HEK293 (cell line): ENCODE data around the gene RYR2.

ENCODE experiments used
- CTCF ChIA-PET: fragments of 350-600 bp; formaldehyde crosslinking; extraction: SDS; loops from one replicate; lab custom pipeline; 2021; ENCODE audit warnings: antibody characterized with exemption; lab: Yijun Ruan, JAX
- POLR2A ChIA-PET: fragments of 300-600 bp; formaldehyde crosslinking; extraction: SDS; loops from one replicate; lab custom pipeline; 2020; ENCODE audit warnings: antibody characterized with exemption, inconsistent platforms; lab: Yijun Ruan, JAX
- H3K27ac ChIP-seq: fragments of 200-500 bp; sonication (Bioruptor generic); 2 replicates; pipeline ENCODE4 v1.5.1; 2014; ENCODE audit warnings: low read depth, low read length, control low read depth, inconsistent platforms; ENCODE audit errors: extremely low read depth
- H3K36me3 ChIP-seq, 2 experiments: fragments of 200-500 bp in 1 of 2; sonication (Bioruptor generic) in 1 of 2; 1 replicate in 1 of 2; 2 replicates in 1 of 2; pipeline ENCODE4 v1.5.1; 2014 to 2017; ENCODE audit warnings: inconsistent platforms in 2 of 2, low read length in 2 of 2; ENCODE audit not compliant: control insufficient read depth in 2 of 2, insufficient read depth in 1 of 2
- H3K4me1 ChIP-seq: fragments of 200-500 bp; sonication (Bioruptor generic); 2 replicates; pipeline ENCODE4 v1.5.1; 2014; ENCODE audit warnings: mild to moderate bottlenecking, low read length, inconsistent platforms; ENCODE audit not compliant: control insufficient read depth, insufficient read depth
- H3K4me3 ChIP-seq: 2 replicates; pipeline ENCODE4 v1.5.1; 2011; ENCODE audit warnings: low read depth, mild to moderate bottlenecking, control low read depth, low read length, moderate library complexity
- H3K9me3 ChIP-seq: fragments of 200-500 bp; sonication (Bioruptor generic); 2 replicates; pipeline ENCODE4 v1.5.1; 2014; ENCODE audit warnings: low read depth, low read length, inconsistent platforms; ENCODE audit not compliant: control insufficient read depth, insufficient read depth
- PBX3 ChIP-seq: sonication (generic); formaldehyde crosslinking; IDR thresholded peaks from 2 replicates; pipeline ENCODE4 v1.8.1; 2022; ENCODE audit warnings: mild to moderate bottlenecking, moderate library complexity, missing genetic modification reagents
- SP7 ChIP-seq: fragments of 450-650 bp; formaldehyde crosslinking; IDR thresholded peaks from 2 replicates; pipeline ENCODE4 v1.5.1; 2016; ENCODE audit warnings: missing biosample characterization, missing genetic modification characterization
- ZBTB10 ChIP-seq: fragments of 450-650 bp; formaldehyde crosslinking; IDR thresholded peaks from 2 replicates; pipeline ENCODE4 v1.5.1; 2016; ENCODE audit warnings: missing biosample characterization, missing genetic modification characterization
- ZBTB26 ChIP-seq: fragments of 450-650 bp; formaldehyde crosslinking; optimal IDR thresholded peaks from 2 replicates; pipeline ENCODE3; 2016; ENCODE audit warnings: missing biosample characterization, mild to moderate bottlenecking, missing genetic modification characterization
- ZBTB7A ChIP-seq: fragments of 450-650 bp; formaldehyde crosslinking; IDR thresholded peaks from 2 replicates; pipeline ENCODE4 v1.5.1; 2016; ENCODE audit warnings: low read depth, missing biosample characterization, missing genetic modification characterization
- ZFHX2 ChIP-seq: fragments of 450-650 bp; formaldehyde crosslinking; conservative IDR thresholded peaks from 2 replicates; pipeline ENCODE4 v1.5.1; 2016; ENCODE audit warnings: missing biosample characterization, missing genetic modification characterization
- ZNF138 ChIP-seq: fragments of 450-650 bp; formaldehyde crosslinking; IDR thresholded peaks from 2 replicates; pipeline ENCODE4 v1.5.1; 2016; ENCODE audit warnings: missing biosample characterization, missing genetic modification characterization, borderline replicate concordance
- ZNF140 ChIP-seq: fragments of 450-650 bp; formaldehyde crosslinking; IDR thresholded peaks from 2 replicates; pipeline ENCODE4 v1.5.1; 2016; ENCODE audit warnings: missing biosample characterization, missing genetic modification characterization
- ZNF184 ChIP-seq: fragments of 450-650 bp; IDR thresholded peaks from 2 replicates; pipeline ENCODE4 v1.5.1; 2018; ENCODE audit warnings: missing biosample characterization, mild to moderate bottlenecking, missing genetic modification characterization
- ZNF202 ChIP-seq: fragments of 450-650 bp; formaldehyde crosslinking; IDR thresholded peaks from 2 replicates; pipeline ENCODE4 v1.5.1; 2016; ENCODE audit warnings: missing biosample characterization, missing genetic modification characterization, borderline replicate concordance
- ZNF239 ChIP-seq: fragments of 450-650 bp; formaldehyde crosslinking; IDR thresholded peaks from 2 replicates; pipeline ENCODE4 v1.5.1; 2016; ENCODE audit warnings: missing biosample characterization, missing genetic modification characterization
- ZNF394 ChIP-seq: fragments of 450-650 bp; formaldehyde crosslinking; IDR thresholded peaks from 2 replicates; pipeline ENCODE4 v1.5.1; 2016; ENCODE audit warnings: missing biosample characterization, missing genetic modification characterization, mild to moderate bottlenecking, moderate library complexity, borderline replicate concordance
- ZNF510 ChIP-seq: fragments of 450-650 bp; formaldehyde crosslinking; IDR thresholded peaks from 2 replicates; pipeline ENCODE4 v1.5.1; 2018; ENCODE audit warnings: mild to moderate bottlenecking, missing genetic modification characterization, missing biosample characterization; ENCODE audit not compliant: insufficient replicate concordance
- ZNF513 ChIP-seq: fragments of 450-650 bp; IDR thresholded peaks from 2 replicates; pipeline ENCODE4 v1.5.1; 2018; ENCODE audit warnings: missing biosample characterization, missing genetic modification characterization
- ZNF585B ChIP-seq: fragments of 450-650 bp; formaldehyde crosslinking; IDR thresholded peaks from 2 replicates; pipeline ENCODE4 v1.5.1; 2016; ENCODE audit warnings: missing biosample characterization, missing genetic modification characterization
- ZNF596 ChIP-seq: fragments of 450-650 bp; IDR thresholded peaks from 2 replicates; pipeline ENCODE4 v1.5.0; 2018; ENCODE audit warnings: missing biosample characterization, mild to moderate bottlenecking, missing genetic modification characterization, moderate library complexity
- ZNF600 ChIP-seq: fragments of 450-650 bp; formaldehyde crosslinking; IDR thresholded peaks from 2 replicates; pipeline ENCODE4 v1.5.1; 2016; ENCODE audit warnings: missing biosample characterization, missing genetic modification characterization
- ZNF621 ChIP-seq: fragments of 450-650 bp; formaldehyde crosslinking; IDR thresholded peaks from 2 replicates; pipeline ENCODE4 v1.5.1; 2017; ENCODE audit warnings: missing biosample characterization, missing genetic modification characterization
- ZNF777 ChIP-seq: fragments of 450-650 bp; formaldehyde crosslinking; IDR thresholded peaks from 2 replicates; pipeline ENCODE4 v1.5.1; 2017; ENCODE audit warnings: missing biosample characterization, missing genetic modification characterization, borderline replicate concordance
- TF ChIP-seq, protein P1 (sequence below): fragments of 450-650 bp; formaldehyde crosslinking; IDR thresholded peaks from 2 replicates; pipeline ENCODE4 v1.5.1; 2017; ENCODE audit warnings: missing biosample characterization, missing genetic modification characterization

Gene RYR2

GRCh38 chr1:237788069-237788468 is 746.1 kb downstream of the RYR2 start:
- no peak overlapping the region for H3K4me3 ChIP-seq
- H3K4me1 ChIP-seq, result peaks cover 2% of the 10 kb centered on the region; the same call in 1 of the 2 replicates
- TF ChIP-seq SP7 (tag by site-specific recombination) (no peak), ZNF140 (tag by site-specific recombination) (no peak), ZNF510 (tag by site-specific recombination) (no peak), ZNF513 (tag by site-specific recombination) (no peak), ZNF600 (no peak), ZFHX2 (no peak), ZNF621 (tag by site-specific recombination) (no peak), ZNF585B (tag by site-specific recombination) (no peak), ZNF596 (tag by site-specific recombination) (no peak), ZNF394 (tag by site-specific recombination) (no peak), ZBTB7A (tag by site-specific recombination) (no peak), PBX3 (no peak), ZNF777 (tag by site-specific recombination) (no peak), ZBTB10 (tag by site-specific recombination) (no peak), ZNF239 (no peak), ZNF138 (tag by site-specific recombination) (no peak), ZNF202 (tag by site-specific recombination) (no peak), ZNF184 (no peak), ZBTB26 (tag by site-specific recombination) (no peak)
- TF ChIP-seq, protein P1, sequence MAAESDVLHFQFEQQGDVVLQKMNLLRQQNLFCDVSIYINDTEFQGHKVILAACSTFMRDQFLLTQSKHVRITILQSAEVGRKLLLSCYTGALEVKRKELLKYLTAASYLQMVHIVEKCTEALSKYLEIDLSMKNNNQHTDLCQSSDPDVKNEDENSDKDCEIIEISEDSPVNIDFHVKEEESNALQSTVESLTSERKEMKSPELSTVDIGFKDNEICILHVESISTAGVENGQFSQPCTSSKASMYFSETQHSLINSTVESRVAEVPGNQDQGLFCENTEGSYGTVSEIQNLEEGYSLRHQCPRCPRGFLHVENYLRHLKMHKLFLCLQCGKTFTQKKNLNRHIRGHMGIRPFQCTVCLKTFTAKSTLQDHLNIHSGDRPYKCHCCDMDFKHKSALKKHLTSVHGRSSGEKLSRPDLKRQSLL, result no peak
- H3K36me3 ChIP-seq, result no peaks in the 10 kb centered on the region
- no peaks in the 10 kb centered on the region for H3K9me3 ChIP-seq
- H3K27ac ChIP-seq, result no peak overlapping the region
- CTCF ChIA-PET, result interaction anchor here (0.8 to 1.1 kb wide), 3 partner anchors 12 to 26 kb away, joined by 3 to 6 read pairs (median 6); no protein-coding TSS in a partner anchor
- POLR2A ChIA-PET, result no interaction called here
